Activated T-helper 1 cell treated with anti-CD3 and anti-CD28 coated beads, Interleukin-12 subunit alpha, Interleukin-12 subunit beta, Interleukin-2, Interleukin-4 antibody, amounts not matched to agents 30 ng/mL and 10 ng/mL and 1 ng/mL, durations not matched to agents 14 hours and 24 hours and 36 hours (primary cell): ENCODE data around the gene LURAP1L. TPM values are rescaled to one million over a fixed set of nuclear protein-coding genes. Genes with fewer than 3 reads are reported as not detected.

Experiments
- DNase-seq: peaks from one replicate; pipeline ENCODE4 v3.0.0; 2021; ENCODE audit warnings: low spot score
- H3K27ac Mint-ChIP-seq: one replicate; pipeline ENCODE4 v1.8.0; 2021; ENCODE audit warnings: mild to moderate bottlenecking, mixed read lengths
- H3K27me3 Mint-ChIP-seq: one replicate; pipeline ENCODE4 v1.8.0; 2022; ENCODE audit warnings: mild to moderate bottlenecking, moderate library complexity, mixed read lengths; ENCODE audit not compliant: insufficient read depth
- H3K36me3 Mint-ChIP-seq: one replicate; pipeline ENCODE4 v1.8.0; 2021; ENCODE audit warnings: low read depth, mixed read lengths
- H3K4me1 Mint-ChIP-seq: one replicate; pipeline ENCODE4 v1.8.0; 2021; ENCODE audit warnings: low read depth, mixed read lengths
- H3K4me3 Mint-ChIP-seq: one replicate; pipeline ENCODE4 v1.8.0; 2021; ENCODE audit warnings: mild to moderate bottlenecking, moderate library complexity, mixed read lengths
- H3K9me3 Mint-ChIP-seq: one replicate; pipeline ENCODE4 v1.8.0; 2021; ENCODE audit warnings: mixed read lengths
- intact Hi-C: fragments of 100-400 bp; cut with micrococcal nuclease; formaldehyde crosslinking; loops from one replicate; pipeline ENCODE4 v1.15.1; 2024
- total RNA-seq: library from RNA; stranded (reverse); gene quantifications from 2 replicates; pipeline ENCODE4 v1.2.3, GENCODE V29; 2022

LURAP1L gene, protein sequence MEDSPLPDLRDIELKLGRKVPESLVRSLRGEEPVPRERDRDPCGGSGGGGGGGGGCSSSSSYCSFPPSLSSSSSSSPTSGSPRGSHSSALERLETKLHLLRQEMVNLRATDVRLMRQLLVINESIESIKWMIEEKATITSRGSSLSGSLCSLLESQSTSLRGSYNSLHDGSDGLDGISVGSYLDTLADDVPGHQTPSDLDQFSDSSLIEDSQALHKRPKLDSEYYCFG
- not detected in 2 replicates for total RNA-seq

DNA sequence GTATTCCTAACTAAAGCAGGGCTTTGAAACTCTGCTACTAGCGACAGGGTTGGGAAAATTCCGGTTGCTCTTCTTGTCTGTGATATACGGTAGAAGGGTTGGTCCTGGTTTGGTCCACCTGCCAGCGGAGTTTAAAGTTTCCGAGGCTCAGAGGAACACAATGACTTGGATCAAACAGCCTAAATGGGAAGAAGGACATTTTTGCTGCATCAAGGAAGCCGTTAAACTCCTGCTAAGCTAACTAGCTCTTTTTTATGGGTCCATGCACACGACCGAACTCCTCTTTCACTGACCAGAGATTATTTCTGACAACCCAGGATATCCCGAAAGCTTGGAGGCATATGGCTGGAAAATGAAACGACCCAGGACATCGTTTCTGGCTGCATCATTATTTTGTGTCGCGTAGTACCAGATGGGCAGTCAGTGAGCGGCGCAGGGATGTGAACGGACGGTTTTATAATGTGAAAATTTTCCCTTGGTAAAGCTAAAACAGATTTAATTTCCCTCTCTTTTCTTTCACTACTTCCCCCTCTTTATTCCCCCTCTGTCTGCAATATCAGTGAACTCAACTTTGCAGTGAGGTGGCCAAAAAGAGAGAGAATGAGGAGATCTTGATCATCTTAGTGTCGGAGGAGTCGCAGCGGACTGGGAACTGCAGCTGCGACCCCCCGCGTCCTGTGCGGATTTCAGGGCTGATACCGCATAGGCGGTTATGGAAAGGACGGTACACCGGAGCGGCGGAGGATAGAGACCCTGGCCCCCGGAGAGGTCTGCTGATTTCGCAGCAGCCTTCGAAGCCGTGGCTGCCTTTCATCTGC, at the start of gene LURAP1L:
LURAP1L (plus strand) TSS at position 160 of the 818 bp plus-strand sequence. CDS start 696 bp downstream, outside the sequence.
- Mint-ChIP-seq H3K27me3 (peaks cover 24% of the 10 kb centered on the region), H3K4me1 (peaks cover 6% of the 10 kb centered on the region), H3K9me3 (no peaks in the 10 kb centered on the region), H3K27ac (no peak within 1 kb of the TSS), H3K4me3 (peak within 1 kb of the TSS; percentile 67), H3K36me3 (no peaks in the 10 kb centered on the region)
- intact Hi-C loops, result no loop called here
- DNase-seq, result no peak

DNA sequence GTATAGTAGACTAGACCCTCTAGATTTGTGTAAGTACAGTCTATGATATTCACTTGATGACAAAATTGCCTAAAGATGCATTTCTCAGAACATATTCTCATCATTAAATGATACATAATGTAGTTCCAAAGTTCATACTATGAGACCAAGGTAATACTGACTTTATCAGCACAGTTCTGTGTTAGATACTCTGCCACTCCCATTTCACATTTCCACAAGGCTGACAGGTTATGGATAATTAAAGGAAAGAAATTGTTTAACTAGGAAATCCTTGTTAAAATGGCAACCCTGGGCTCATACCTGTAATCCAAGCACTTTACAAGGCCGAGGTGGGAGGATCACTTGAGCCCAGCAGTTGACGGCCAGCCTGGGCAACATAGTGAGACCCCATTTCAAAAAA, 48.0 kb upstream of the LURAP1L start:
- no peaks in the 10 kb centered on the region for H3K36me3 Mint-ChIP-seq
- H3K4me3 Mint-ChIP-seq, result no peak overlapping the region
- DNase-seq, result no peak
- H3K9me3 Mint-ChIP-seq, result no peaks in the 10 kb centered on the region
- H3K4me1 Mint-ChIP-seq, result no peaks in the 10 kb centered on the region
- H3K27ac Mint-ChIP-seq, result no peak overlapping the region
- H3K27me3 Mint-ChIP-seq, result no peaks in the 10 kb centered on the region
- intact Hi-C loops, result no loop called here

- no peaks in the 10 kb centered on the region for H3K36me3 Mint-ChIP-seq
- no peaks in the 10 kb centered on the region for H3K4me1 Mint-ChIP-seq
- H3K9me3 Mint-ChIP-seq, result peaks cover 5% of the 10 kb centered on the region
- no peak for DNase-seq
- no peaks in the 10 kb centered on the region for H3K27me3 Mint-ChIP-seq
- intact Hi-C loops, result no loop called here
- no peak overlapping the region for H3K27ac Mint-ChIP-seq
- H3K4me3 Mint-ChIP-seq, result no peak overlapping the region
These were observed 44.6 kb upstream of the LURAP1L start for GRCh38 chr9:12730198-12730597.

DNA sequence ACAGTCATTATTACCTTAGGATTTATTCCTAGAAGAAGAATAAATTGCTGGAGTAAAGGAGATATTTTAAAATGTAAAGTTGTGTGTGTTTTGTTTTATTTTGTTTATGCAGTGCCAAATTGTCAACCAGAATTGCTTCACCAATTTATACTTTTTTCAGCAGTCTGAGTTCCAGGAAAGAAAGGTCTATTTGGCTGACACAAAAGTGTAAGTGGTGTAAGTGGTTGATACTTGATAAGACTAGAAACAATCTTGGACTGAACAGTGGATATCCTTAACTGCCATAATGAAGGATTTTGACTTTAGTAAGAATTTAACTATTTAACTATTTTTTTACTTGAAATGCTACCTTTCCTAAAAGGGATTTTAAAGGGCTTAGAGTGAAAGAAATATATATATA, 43.9 kb upstream of the LURAP1L start:
- intact Hi-C loops, result no loop called here
- DNase-seq, result no peak
- Mint-ChIP-seq H3K27ac (no peak overlapping the region), H3K36me3 (no peaks in the 10 kb centered on the region), H3K4me3 (no peak overlapping the region), H3K27me3 (no peaks in the 10 kb centered on the region), H3K4me1 (no peaks in the 10 kb centered on the region), H3K9me3 (peaks cover 5% of the 10 kb centered on the region)

DNA sequence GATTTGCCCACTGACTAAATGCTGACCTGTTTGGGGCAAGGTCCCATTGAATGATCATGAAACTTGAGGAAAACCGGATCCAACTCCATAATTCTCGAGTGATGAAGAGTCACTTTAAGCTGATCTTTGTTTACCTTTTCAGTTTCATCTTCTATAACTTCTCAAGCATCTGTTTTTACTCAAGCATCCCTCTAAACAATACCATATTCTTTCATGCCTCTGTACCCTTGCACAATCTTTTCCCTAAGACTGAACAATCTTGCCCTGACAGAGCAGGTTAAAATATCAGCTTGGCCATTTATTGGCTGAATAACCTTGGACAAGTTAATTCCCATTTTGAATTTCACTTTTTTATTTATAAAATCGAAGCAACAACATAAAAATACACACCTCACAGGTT, 41.8 kb upstream of the LURAP1L start:
- Mint-ChIP-seq H3K4me1 (no peaks in the 10 kb centered on the region), H3K27me3 (no peaks in the 10 kb centered on the region), H3K27ac (no peak overlapping the region), H3K36me3 (no peaks in the 10 kb centered on the region), H3K9me3 (peaks cover 5% of the 10 kb centered on the region), H3K4me3 (no peak overlapping the region)
- intact Hi-C loops, result no loop called here
- no peak for DNase-seq

GRCh38 chr9:12735665-12736064, 39.2 kb upstream of the LURAP1L start:
- intact Hi-C loops, result no loop called here

GRCh38 chr9:12737871-12738270, 36.9 kb upstream of the LURAP1L start:
- H3K9me3 Mint-ChIP-seq, result peaks cover 10% of the 10 kb centered on the region
- H3K36me3 Mint-ChIP-seq, result no peaks in the 10 kb centered on the region
- no peaks in the 10 kb centered on the region for H3K27me3 Mint-ChIP-seq
- intact Hi-C loops, result no loop called here
- H3K4me3 Mint-ChIP-seq, result no peak overlapping the region
- DNase-seq, result no peak
- no peak overlapping the region for H3K27ac Mint-ChIP-seq
- H3K4me1 Mint-ChIP-seq, result no peaks in the 10 kb centered on the region

More at GRCh38 chr9:12735665-12736064, 39.2 kb upstream of the LURAP1L start:
- Mint-ChIP-seq H3K27me3 (no peaks in the 10 kb centered on the region), H3K36me3 (no peaks in the 10 kb centered on the region), H3K27ac (no peak overlapping the region), H3K4me1 (no peaks in the 10 kb centered on the region), H3K9me3 (peaks cover 10% of the 10 kb centered on the region), H3K4me3 (no peak overlapping the region)
- DNase-seq, result no peak

- no peaks in the 10 kb centered on the region for H3K4me1 Mint-ChIP-seq
- intact Hi-C loops, result no loop called here
- H3K27me3 Mint-ChIP-seq, result no peaks in the 10 kb centered on the region
These were observed 35.7 kb upstream of the LURAP1L start for GRCh38 chr9:12739014-12739652.

DNA sequence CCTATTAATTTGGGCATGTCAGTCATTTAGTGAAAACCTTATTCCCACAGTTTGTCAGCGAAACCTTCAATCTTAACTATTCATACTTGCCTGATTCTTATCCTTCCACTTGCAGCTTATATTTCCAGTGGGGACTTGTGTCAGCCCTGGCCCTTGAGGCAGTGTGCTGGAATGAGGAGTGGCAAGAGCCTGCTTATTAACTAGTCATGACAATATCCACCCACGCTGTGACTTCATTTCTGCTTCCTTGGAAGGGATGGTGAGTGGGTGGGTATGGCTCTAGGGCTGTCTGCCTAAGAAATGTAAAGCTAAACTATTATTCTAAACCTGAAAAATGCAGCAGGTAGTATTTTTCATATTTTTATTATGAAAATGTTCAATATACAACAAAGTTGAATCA, 34.0 kb upstream of the LURAP1L start:
- DNase-seq, result no peak

More at GRCh38 chr9:12739014-12739652, 35.7 kb upstream of the LURAP1L start:
- no peak for DNase-seq
- Mint-ChIP-seq H3K4me3 (no peak overlapping the region), H3K27ac (no peak overlapping the region), H3K36me3 (no peaks in the 10 kb centered on the region), H3K9me3 (peaks cover 5% of the 10 kb centered on the region)

DNA sequence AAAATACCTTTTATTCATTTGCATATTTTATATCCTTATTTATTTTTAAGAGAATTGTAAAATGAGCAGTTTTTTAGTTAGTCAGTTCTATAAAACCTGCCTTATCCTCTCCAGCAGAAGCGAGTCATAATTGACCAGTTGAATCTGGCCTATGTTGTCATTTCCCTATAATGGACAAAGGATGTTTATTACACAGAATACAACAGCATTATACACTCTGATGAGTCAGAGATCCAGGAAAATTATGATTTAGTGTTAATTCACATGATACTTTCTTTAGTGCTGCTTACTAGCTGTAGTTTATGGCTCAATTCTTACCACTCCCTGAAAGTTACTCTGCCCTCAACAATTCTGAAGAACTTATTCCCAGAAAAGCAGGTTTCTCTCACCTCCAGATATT, 26.8 kb upstream of the LURAP1L start:
- DNase-seq, result no peak
- intact Hi-C loops, result no loop called here
- Mint-ChIP-seq H3K27me3 (no peaks in the 10 kb centered on the region), H3K4me3 (no peak overlapping the region), H3K9me3 (peaks cover 14% of the 10 kb centered on the region), H3K4me1 (no peaks in the 10 kb centered on the region), H3K36me3 (no peaks in the 10 kb centered on the region), H3K27ac (no peak overlapping the region)

More for the DNA sequence above, 34.0 kb upstream of the LURAP1L start:
- peaks cover 9% of the 10 kb centered on the region for H3K9me3 Mint-ChIP-seq
- intact Hi-C loops, result no loop called here
- no peaks in the 10 kb centered on the region for H3K36me3 Mint-ChIP-seq
- no peak overlapping the region for H3K4me3 Mint-ChIP-seq
- H3K4me1 Mint-ChIP-seq, result no peaks in the 10 kb centered on the region
- no peaks in the 10 kb centered on the region for H3K27me3 Mint-ChIP-seq
- H3K27ac Mint-ChIP-seq, result no peak overlapping the region

DNA sequence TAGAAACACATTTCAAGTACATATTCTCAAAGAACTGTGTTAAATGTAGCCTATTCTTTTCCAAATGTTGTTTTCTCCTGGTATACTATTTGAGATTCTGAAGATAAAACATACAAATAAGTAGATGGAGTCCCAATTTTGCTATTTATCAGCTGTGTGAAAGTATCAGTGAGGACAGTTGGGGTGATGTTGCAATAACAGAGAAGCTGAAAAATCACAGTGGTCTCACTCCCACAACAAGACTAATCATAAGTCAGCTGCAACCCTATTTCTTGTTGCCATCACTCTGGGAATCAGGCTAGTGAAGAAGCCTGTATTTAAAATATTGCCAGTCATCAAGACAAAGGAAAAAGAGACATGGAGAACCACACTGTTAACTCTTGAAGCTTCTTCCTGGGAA, 25.9 kb upstream of the LURAP1L start:
- intact Hi-C loops, result no loop called here
- Mint-ChIP-seq H3K4me3 (no peak overlapping the region), H3K4me1 (no peaks in the 10 kb centered on the region), H3K36me3 (no peaks in the 10 kb centered on the region), H3K9me3 (peaks cover 14% of the 10 kb centered on the region), H3K27ac (no peak overlapping the region), H3K27me3 (no peaks in the 10 kb centered on the region)
- no peak for DNase-seq

- no peaks in the 10 kb centered on the region for H3K27me3 Mint-ChIP-seq
- H3K27ac Mint-ChIP-seq, result no peak overlapping the region
- H3K36me3 Mint-ChIP-seq, result no peaks in the 10 kb centered on the region
- no peak overlapping the region for H3K4me3 Mint-ChIP-seq
- no peak for DNase-seq
- no peaks in the 10 kb centered on the region for H3K4me1 Mint-ChIP-seq
- intact Hi-C loops, result loop anchor here (10.0 kb wide), 1 partner anchor 61 kb away; no protein-coding TSS in a partner anchor
- no peaks in the 10 kb centered on the region for H3K9me3 Mint-ChIP-seq
These were observed 20.9 kb upstream of the LURAP1L start for GRCh38 chr9:12753931-12754330.

DNA sequence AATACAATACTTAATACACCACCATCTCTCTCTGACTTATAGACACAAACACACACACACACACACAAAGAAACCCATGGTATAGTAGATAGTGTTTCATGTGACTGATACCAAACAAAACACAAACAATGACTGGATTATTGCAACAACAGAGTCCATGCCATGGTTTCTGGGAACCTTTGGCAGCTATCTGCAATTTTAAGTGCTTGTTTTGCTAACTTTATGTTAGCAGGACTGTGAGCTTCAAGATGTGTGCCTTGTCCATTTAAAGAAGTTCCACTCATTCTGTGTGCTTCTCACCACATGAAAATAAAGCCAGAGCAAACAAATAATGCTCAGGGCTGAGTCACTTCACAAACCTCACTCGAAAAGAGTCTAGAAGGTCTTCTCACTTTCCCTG, 15.1 kb upstream of the LURAP1L start:
- H3K36me3 Mint-ChIP-seq, result no peaks in the 10 kb centered on the region
- no peak overlapping the region for H3K27ac Mint-ChIP-seq
- no peaks in the 10 kb centered on the region for H3K27me3 Mint-ChIP-seq
- H3K4me1 Mint-ChIP-seq, result no peaks in the 10 kb centered on the region
- DNase-seq, result no peak
- H3K9me3 Mint-ChIP-seq, result no peaks in the 10 kb centered on the region
- intact Hi-C loops, result loop anchor here (10.0 kb wide), 1 partner anchor 55 kb away; no protein-coding TSS in a partner anchor
- H3K4me3 Mint-ChIP-seq, result no peak overlapping the region
